ENCODE measurements around the gene AGMO. TPM values are rescaled to one million over a fixed set of nuclear protein-coding genes. Genes with fewer than 3 reads are reported as not detected.

AGMO gene
- polyA plus RNA-seq, 1 donor (not counting 4 experiments of a cell fraction or from before 2014, with no cell fraction given) = not detected

DNA sequence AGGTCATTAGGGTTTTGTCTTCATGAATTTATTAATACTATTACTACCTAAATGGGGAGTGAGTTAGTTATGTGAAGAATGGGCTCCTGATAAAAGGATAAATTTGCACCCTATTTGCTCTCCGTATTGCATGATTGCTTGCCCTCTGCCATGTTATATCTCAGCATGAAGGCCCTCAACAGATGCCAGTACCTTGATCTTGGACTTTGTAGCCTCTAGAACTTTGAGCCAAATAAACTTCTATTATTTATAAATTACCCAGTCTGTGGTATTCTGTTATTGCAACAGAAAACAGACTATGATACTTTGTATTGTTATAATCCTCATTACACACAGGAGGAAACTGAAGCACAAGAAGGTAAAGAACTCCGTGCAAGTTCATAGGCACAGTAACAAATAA is 150.8 kb downstream of the AGMO start:
- Histone ChIP-seq H3K9me1 (ENCODE audit: control insufficient read depth, extremely low read depth, insufficient read depth, low read length) (no peaks in the 10 kb centered on the region), H3K36me3 (ENCODE audit: control insufficient read depth in 2 of 2, extremely low read depth in 1 of 2, insufficient read depth in 2 of 2, low read length in 2 of 2) (no peaks in the 10 kb centered on the region), H3K27ac (ENCODE audit: control insufficient read depth, insufficient read depth, low read length) (no peak overlapping the region), H2AFZ (ENCODE audit: control insufficient read depth, low read length) (no peak overlapping the region), H3K9me3 (ENCODE audit: control insufficient read depth, low read depth, low read length) (no peaks in the 10 kb centered on the region), H3K4me1 (ENCODE audit: control insufficient read depth, extremely low read depth, insufficient read depth, low read length) (no peaks in the 10 kb centered on the region), H3K79me2 (ENCODE audit: control insufficient read depth, insufficient read depth, low read length) (no peaks in the 10 kb centered on the region), H3K4me2 (ENCODE audit: control insufficient read depth, extremely low read depth, insufficient read depth, low read depth, low read length) (no peak overlapping the region), H4K20me1 (ENCODE audit: control insufficient read depth, extremely low read depth, insufficient read depth, low read length) (no peaks in the 10 kb centered on the region), H3K4me3 (ENCODE audit: control insufficient read depth in 2 of 3, extremely low read depth in 1 of 3, insufficient read depth in 2 of 3, low read depth in 1 of 3, low read length in 3 of 3) (no peak overlapping the region), H3K27me3 (ENCODE audit: control insufficient read depth, extremely low read depth, insufficient read depth, low read length) (no peaks in the 10 kb centered on the region), H3K9ac (ENCODE audit: control insufficient read depth, extremely low read depth, insufficient read depth, low read length) (no peak overlapping the region)
- no peak for TF ChIP-seq EZH2 (IDR thresholded peaks at IDR 0.05; ENCODE audit: low read length)
- no peak for TF ChIP-seq CTCF (optimal IDR thresholded peaks at IDR 0.05 in 1 of 3, IDR thresholded peaks at IDR 0.05 in 1 of 3, conservative IDR thresholded peaks at IDR 0.05 in 1 of 3; ENCODE audit: extremely low read depth in 1 of 3, insufficient read depth in 2 of 3, low read length in 3 of 3)
- dilution Hi-C loops (cut with MboI; ENCODE audit: extremely low pct_ligation_motif_present, low sequenced_read_pairs) = no loop called here
- DNase-seq (ENCODE audit: low read depth, low spot score) (no peak), FAIRE-seq (no peak)

GRCh38 chr7:15407910-15408309 is 153.9 kb downstream of the AGMO start:
- H4K20me1 ChIP-seq (ENCODE audit: control insufficient read depth, extremely low read depth, insufficient read depth, low read length) = no peaks in the 10 kb centered on the region
- FAIRE-seq (no peak), DNase-seq (ENCODE audit: low read depth, low spot score) (no peak)
- dilution Hi-C loops (cut with MboI; ENCODE audit: extremely low pct_ligation_motif_present, low sequenced_read_pairs) = no loop called here
- H3K36me3 ChIP-seq (ENCODE audit: control insufficient read depth in 2 of 2, extremely low read depth in 1 of 2, insufficient read depth in 2 of 2, low read length in 2 of 2) = no peaks in the 10 kb centered on the region
- no peaks in the 10 kb centered on the region for H3K27me3 ChIP-seq (ENCODE audit: control insufficient read depth, extremely low read depth, insufficient read depth, low read length)
- H3K9me3 ChIP-seq (ENCODE audit: control insufficient read depth, low read depth, low read length) = no peaks in the 10 kb centered on the region
- H3K9me1 ChIP-seq (ENCODE audit: control insufficient read depth, extremely low read depth, insufficient read depth, low read length) = no peaks in the 10 kb centered on the region
- no peak overlapping the region for H2AFZ ChIP-seq (ENCODE audit: control insufficient read depth, low read length)
- TF ChIP-seq CTCF (optimal IDR thresholded peaks at IDR 0.05 in 1 of 3, IDR thresholded peaks at IDR 0.05 in 1 of 3, conservative IDR thresholded peaks at IDR 0.05 in 1 of 3; ENCODE audit: extremely low read depth in 1 of 3, insufficient read depth in 2 of 3, low read length in 3 of 3) = no peak
- TF ChIP-seq EZH2 (IDR thresholded peaks at IDR 0.05; ENCODE audit: low read length) = no peak
- H3K27ac ChIP-seq (ENCODE audit: control insufficient read depth, insufficient read depth, low read length) = no peak overlapping the region
- no peaks in the 10 kb centered on the region for H3K4me1 ChIP-seq (ENCODE audit: control insufficient read depth, extremely low read depth, insufficient read depth, low read length)
- no peak overlapping the region for H3K4me3 ChIP-seq (ENCODE audit: control insufficient read depth in 2 of 3, extremely low read depth in 1 of 3, insufficient read depth in 2 of 3, low read depth in 1 of 3, low read length in 3 of 3)
- H3K9ac ChIP-seq (ENCODE audit: control insufficient read depth, extremely low read depth, insufficient read depth, low read length) = no peak overlapping the region
- H3K4me2 ChIP-seq (ENCODE audit: control insufficient read depth, extremely low read depth, insufficient read depth, low read depth, low read length) = no peak overlapping the region
- H3K79me2 ChIP-seq (ENCODE audit: control insufficient read depth, insufficient read depth, low read length) = no peaks in the 10 kb centered on the region

Measured in keratinocyte (primary cell).